ENCODE data around the gene ZMYND10.

- TF ChIP-seq YY1 (IDR thresholded peaks at IDR 0.05; ENCODE audit: borderline replicate concordance in 1 of 3, control insufficient read depth in 1 of 3, extremely low read depth in 1 of 3, insufficient read depth in 3 of 3, insufficient read length in 1 of 3, insufficient replicate concordance in 2 of 3, low read depth in 1 of 3, low read length in 2 of 3) (no peak), SIN3A (IDR thresholded peaks at IDR 0.05; ENCODE audit: borderline replicate concordance in 2 of 2, control insufficient read depth in 1 of 2, low read depth in 2 of 2, low read length in 2 of 2) (no peak), SRF (CRISPR knock-in tag; IDR thresholded peaks at IDR 0.05) (no peak), POLR2A (conservative IDR thresholded peaks at IDR 0.05) (no peak; the same call in 1 of the 2 replicates), FOXP1 (CRISPR knock-in tag; IDR thresholded peaks at IDR 0.05) (no peak), ESRRA (IDR thresholded peaks at IDR 0.05; ENCODE audit: borderline replicate concordance, low read depth) (no peak), ETV6 (IDR thresholded peaks at IDR 0.05; ENCODE audit: borderline replicate concordance in 1 of 2, low read depth in 2 of 2, low read length in 1 of 2) (no peak), ETV6 (CRISPR knock-in tag; IDR thresholded peaks at IDR 0.05; ENCODE audit: borderline replicate concordance) (0 out of 2 replicates have a peak, but pooled peaks have one; percentile 29), ZNF140 (CRISPR knock-in tag; IDR thresholded peaks at IDR 0.05) (no peak), CTCF (IDR thresholded peaks at IDR 0.05 in 2 of 3, conservative IDR thresholded peaks at IDR 0.05 in 1 of 3; ENCODE audit: insufficient read depth in 2 of 3, low read depth in 1 of 3, low read length in 3 of 3) (no peak)
- TF ChIP-seq, protein P1, sequence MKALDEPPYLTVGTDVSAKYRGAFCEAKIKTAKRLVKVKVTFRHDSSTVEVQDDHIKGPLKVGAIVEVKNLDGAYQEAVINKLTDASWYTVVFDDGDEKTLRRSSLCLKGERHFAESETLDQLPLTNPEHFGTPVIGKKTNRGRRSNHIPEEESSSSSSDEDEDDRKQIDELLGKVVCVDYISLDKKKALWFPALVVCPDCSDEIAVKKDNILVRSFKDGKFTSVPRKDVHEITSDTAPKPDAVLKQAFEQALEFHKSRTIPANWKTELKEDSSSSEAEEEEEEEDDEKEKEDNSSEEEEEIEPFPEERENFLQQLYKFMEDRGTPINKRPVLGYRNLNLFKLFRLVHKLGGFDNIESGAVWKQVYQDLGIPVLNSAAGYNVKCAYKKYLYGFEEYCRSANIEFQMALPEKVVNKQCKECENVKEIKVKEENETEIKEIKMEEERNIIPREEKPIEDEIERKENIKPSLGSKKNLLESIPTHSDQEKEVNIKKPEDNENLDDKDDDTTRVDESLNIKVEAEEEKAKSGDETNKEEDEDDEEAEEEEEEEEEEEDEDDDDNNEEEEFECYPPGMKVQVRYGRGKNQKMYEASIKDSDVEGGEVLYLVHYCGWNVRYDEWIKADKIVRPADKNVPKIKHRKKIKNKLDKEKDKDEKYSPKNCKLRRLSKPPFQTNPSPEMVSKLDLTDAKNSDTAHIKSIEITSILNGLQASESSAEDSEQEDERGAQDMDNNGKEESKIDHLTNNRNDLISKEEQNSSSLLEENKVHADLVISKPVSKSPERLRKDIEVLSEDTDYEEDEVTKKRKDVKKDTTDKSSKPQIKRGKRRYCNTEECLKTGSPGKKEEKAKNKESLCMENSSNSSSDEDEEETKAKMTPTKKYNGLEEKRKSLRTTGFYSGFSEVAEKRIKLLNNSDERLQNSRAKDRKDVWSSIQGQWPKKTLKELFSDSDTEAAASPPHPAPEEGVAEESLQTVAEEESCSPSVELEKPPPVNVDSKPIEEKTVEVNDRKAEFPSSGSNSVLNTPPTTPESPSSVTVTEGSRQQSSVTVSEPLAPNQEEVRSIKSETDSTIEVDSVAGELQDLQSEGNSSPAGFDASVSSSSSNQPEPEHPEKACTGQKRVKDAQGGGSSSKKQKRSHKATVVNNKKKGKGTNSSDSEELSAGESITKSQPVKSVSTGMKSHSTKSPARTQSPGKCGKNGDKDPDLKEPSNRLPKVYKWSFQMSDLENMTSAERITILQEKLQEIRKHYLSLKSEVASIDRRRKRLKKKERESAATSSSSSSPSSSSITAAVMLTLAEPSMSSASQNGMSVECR (CRISPR knock-in tag; IDR thresholded peaks at IDR 0.05), result no peak
These were observed 45.4 kb downstream of the ZMYND10 start for GRCh38 chr3:50299929-50300680.

All from K562 (cell line).